H1 (cell line): ENCODE data around the gene SLX1B. TPM values are rescaled to one million over a fixed set of nuclear protein-coding genes. Genes with fewer than 3 reads are reported as not detected.
"Not testable (repeated sequence)": the region's sequence is repeated elsewhere in the genome, so short reads cannot be mapped to it uniquely, and the experiment has no call there.

Experiments used
- CTCF ChIA-PET: fragments of 300-600 bp; sonication (Branson Sonifier 250); formaldehyde crosslinking; loops from one replicate; lab custom pipeline; 2021; ENCODE audit not compliant: partially characterized antibody; lab: Charles Lee
- POLR2A ChIA-PET: fragments of 300-600 bp; sonication (Branson Sonifier 250); formaldehyde crosslinking; loops from one replicate; lab custom pipeline; 2021; ENCODE audit warnings: inconsistent platforms; ENCODE audit not compliant: partially characterized antibody; lab: Charles Lee
- DNase-seq, 2 experiments: peaks; one replicate each; pipeline versions ENCODE4 v3.0.0 to v3.0.0-alpha.2; 2010 to 2022; ENCODE audit warnings: low spot score in 2 of 2, low read depth in 1 of 2, mixed read lengths in 1 of 2
- FAIRE-seq: peaks from 2 replicates; lab custom pipeline; 2011; peaks lifted over from hg19 to GRCh38; lab: Jason Lieb, UNC
- H2AFZ ChIP-seq: 2 replicates; pipeline ENCODE4 v1.8.1; 2012; ENCODE audit warnings: low read length, inconsistent platforms
- H2AK5ac ChIP-seq: 2 replicates; pipeline ENCODE4 v1.6.1; 2013; ENCODE audit warnings: low read depth, low read length
- H2BK120ac ChIP-seq: replicated peaks from 2 replicates; pipeline ENCODE3; 2013; ENCODE audit warnings: low read depth, low read length, inconsistent platforms
- H2BK12ac ChIP-seq: 2 replicates; pipeline ENCODE4 v1.6.1; 2013; ENCODE audit warnings: low read depth, low read length
- H2BK15ac ChIP-seq: 2 replicates; pipeline ENCODE4 v1.6.1; 2013; ENCODE audit warnings: low read length
- H2BK20ac ChIP-seq: 2 replicates; pipeline ENCODE4 v1.6.1; 2013; ENCODE audit warnings: low read length
- H2BK5ac ChIP-seq: 2 replicates; pipeline ENCODE4 v1.6.1; 2013; ENCODE audit warnings: low read depth, low read length
- H3K14ac ChIP-seq: 2 replicates; pipeline ENCODE4 v1.6.1; 2013; ENCODE audit warnings: inconsistent platforms; ENCODE audit not compliant: insufficient read length
- H3K18ac ChIP-seq: 2 replicates; pipeline ENCODE4 v1.6.1; 2013; ENCODE audit warnings: low read length; ENCODE audit errors: extremely low read depth
- H3K23ac ChIP-seq: 2 replicates; pipeline ENCODE4 v1.6.1; 2013; ENCODE audit warnings: inconsistent platforms; ENCODE audit not compliant: insufficient read length
- H3K23me2 ChIP-seq: 2 replicates; pipeline ENCODE4 v1.6.1; 2013; ENCODE audit warnings: low read depth, low read length
- H3K27ac ChIP-seq: 2 replicates; pipeline ENCODE4 v1.6.1; 2011; ENCODE audit warnings: low read depth, low read length, inconsistent platforms
- H3K27me3 ChIP-seq, 4 experiments: replicated peaks in 1 of 4; 1 replicate in 1 of 4; 2 replicates in 3 of 4; pipeline versions ENCODE4 v1.6.1 to v1.8.1; 2011 to 2013; ENCODE audit warnings: low read length in 3 of 4, mild to moderate bottlenecking in 3 of 4, inconsistent platforms in 2 of 4, mixed read lengths in 2 of 4, moderate library complexity in 1 of 4; ENCODE audit not compliant: control insufficient read depth in 3 of 4, insufficient read depth in 3 of 4; ENCODE audit errors: extremely low read depth in 1 of 4
- H3K36me3 ChIP-seq, 4 experiments: 2 replicates each; pipeline versions ENCODE4 v1.6.1 to v1.8.1; 2011 to 2013; ENCODE audit warnings: mild to moderate bottlenecking in 4 of 4, low read length in 3 of 4, moderate library complexity in 2 of 4, control low read depth in 1 of 4, inconsistent platforms in 1 of 4; ENCODE audit not compliant: insufficient read depth in 4 of 4, control insufficient read depth in 2 of 4
- H3K4ac ChIP-seq: replicated peaks from 2 replicates; pipeline ENCODE3; 2013; ENCODE audit warnings: low read length, low read depth, mixed read lengths, inconsistent platforms; ENCODE audit not compliant: insufficient read length
- H3K4me1 ChIP-seq, 4 experiments: replicated peaks in 1 of 4; 1 replicate in 1 of 4; 2 replicates in 3 of 4; pipeline versions ENCODE4 v1.6.1 to v1.8.1; 2011 to 2013; ENCODE audit warnings: low read length in 3 of 4, inconsistent platforms in 2 of 4, mixed read lengths in 1 of 4; ENCODE audit not compliant: insufficient read depth in 4 of 4, control insufficient read depth in 3 of 4
- H3K4me2 ChIP-seq, 2 experiments: 2 replicates each; pipeline versions ENCODE4 v1.6.1 to v1.8.1; 2011 to 2013; ENCODE audit warnings: low read depth in 2 of 2, low read length in 2 of 2, control low read depth in 1 of 2, inconsistent platforms in 1 of 2, mild to moderate bottlenecking in 1 of 2; ENCODE audit not compliant: insufficient read depth in 1 of 2
- H3K4me3 ChIP-seq, 4 experiments: fragments of 200-600, 300-600 bp in 1 of 4; sonication (generic), shearing (Covaris generic), sonication (Bioruptor Twin) in 1 of 4; 2 replicates each; pipeline versions ENCODE4 v1.5.1 to v1.8.1; 2011 to 2016; ENCODE audit warnings: low read length in 4 of 4, low read depth in 3 of 4, control low read depth in 2 of 4, inconsistent platforms in 2 of 4, mild to moderate bottlenecking in 2 of 4, mixed read lengths in 1 of 4, moderate library complexity in 1 of 4; ENCODE audit not compliant: insufficient read depth in 2 of 4; ENCODE audit errors: extremely low read depth in 1 of 4
- H3K56ac ChIP-seq: replicated peaks from 2 replicates; pipeline ENCODE3; 2013; ENCODE audit warnings: low read depth, mild to moderate bottlenecking, mixed read lengths, low read length, inconsistent platforms; ENCODE audit not compliant: insufficient read length
- H3K79me1 ChIP-seq: 2 replicates; pipeline ENCODE4 v1.6.1; 2013; ENCODE audit warnings: low read depth, low read length, control low read depth
- H3K79me2 ChIP-seq, 2 experiments: 2 replicates each; pipeline versions ENCODE4 v1.6.1 to v1.8.1; 2012 to 2013; ENCODE audit warnings: low read length in 2 of 2, mild to moderate bottlenecking in 2 of 2, inconsistent platforms in 1 of 2; ENCODE audit not compliant: insufficient read depth in 2 of 2, control insufficient read depth in 1 of 2
- H3K9ac ChIP-seq, 4 experiments: replicated peaks in 1 of 4; 1 replicate in 1 of 4; 2 replicates in 3 of 4; pipeline versions ENCODE4 v1.6.1 to v1.8.1; 2011 to 2013; ENCODE audit warnings: low read depth in 3 of 4, low read length in 3 of 4, control low read depth in 2 of 4, mild to moderate bottlenecking in 2 of 4, moderate library complexity in 2 of 4, inconsistent platforms in 1 of 4; ENCODE audit errors: extremely low read depth in 1 of 4
- H3K9me3 ChIP-seq, 2 experiments: 2 replicates each; pipeline versions ENCODE4 v1.6.1 to v1.8.1; 2012 to 2013; ENCODE audit warnings: mild to moderate bottlenecking in 2 of 2, moderate library complexity in 2 of 2, control low read depth in 1 of 2, inconsistent platforms in 1 of 2, low read depth in 1 of 2, low read length in 1 of 2, mixed read lengths in 1 of 2; ENCODE audit not compliant: insufficient read depth in 2 of 2
- H4K20me1 ChIP-seq, 2 experiments: replicated peaks in 1 of 2; 2 replicates each; pipeline versions ENCODE3 to v1.8.1; 2011 to 2013; ENCODE audit warnings: inconsistent platforms in 2 of 2, low read length in 2 of 2, mild to moderate bottlenecking in 1 of 2; ENCODE audit not compliant: insufficient read depth in 2 of 2, control insufficient read depth in 1 of 2
- H4K5ac ChIP-seq: 2 replicates; pipeline ENCODE4 v1.6.1; 2013; ENCODE audit warnings: low read length, low read depth, mixed read lengths, inconsistent platforms; ENCODE audit not compliant: insufficient read length
- H4K8ac ChIP-seq: 2 replicates; pipeline ENCODE4 v1.8.0; 2013; ENCODE audit warnings: mild to moderate bottlenecking, moderate library complexity, low read length, inconsistent platforms; ENCODE audit not compliant: insufficient read depth; ENCODE audit errors: extremely low read depth
- H4K91ac ChIP-seq: replicated peaks from 2 replicates; pipeline ENCODE3; 2013; ENCODE audit warnings: low read length, mixed read lengths, inconsistent platforms; ENCODE audit not compliant: insufficient read length
- WGBS, 2 experiments: shearing (Covaris generic) in 1 of 2; methylation state at CpG; one replicate each; pipeline versions ENCODE4 v1.1.6 to v1.1.7; 2013 to 2015; ENCODE audit warnings: low lambda C conversion rate in 2 of 2, mixed read lengths in 2 of 2, inconsistent platforms in 1 of 2, low coverage in 1 of 2, missing lambda C conversion rate in 1 of 2; ENCODE audit not compliant: insufficient replicate concordance in 2 of 2, insufficient coverage in 1 of 2, insufficient read length in 1 of 2; ENCODE audit errors: extremely low coverage in 1 of 2, missing lambda C conversion rate in 1 of 2; 5-methylcytosine and 5-hydroxymethylcytosine counted together
- polyA plus RNA-seq, 7 experiments: library from polyadenylated mRNA; depleted of rRNA in 3 of 7; stranded (reverse) in 5 of 7; unstranded in 2 of 7; fragments of >200 nt in 5 of 7; fragments of 200-250 nt in 2 of 7; gene quantifications; 1 replicate in 5 of 7; 2 replicates in 1 of 7; 4 replicates in 1 of 7; pipeline versions ENCODE4 v1.2.1 to v1.2.3, GENCODE V29; 2011 to 2013; ENCODE audit warnings: missing spikeins in 2 of 7, mixed read lengths in 2 of 7
- total RNA-seq: library from RNA; stranded (reverse); fragmentation: NEBNext Ultra II Directional; extraction: Animal tissue kit (Norgen Biotek cat#: 25700); gene quantifications from 2 replicates; pipeline ENCODE4 v1.2.1, GENCODE V29; 2021

Gene SLX1B
- total and polyA plus RNA-seq, 2 of the 8 experiments (the other 6 are each of a cell fraction or from before 2014, with no cell fraction given) = 47.9 to 101 TPM

- H2BK5ac ChIP-seq, H3K14ac ChIP-seq, H3K23ac ChIP-seq, H2BK120ac ChIP-seq, H3K23me2 ChIP-seq, DNase-seq, H2AFZ ChIP-seq, H4K5ac ChIP-seq, H4K20me1 ChIP-seq, H2BK12ac ChIP-seq, FAIRE-seq, H2BK20ac ChIP-seq, H3K4me2 ChIP-seq, CTCF ChIA-PET, H2BK15ac ChIP-seq, H3K9ac ChIP-seq, H3K4me1 ChIP-seq, H3K56ac ChIP-seq, H3K27ac ChIP-seq, H3K4ac ChIP-seq, H3K9me3 ChIP-seq, H3K79me2 ChIP-seq, H3K79me1 ChIP-seq, H3K36me3 ChIP-seq, POLR2A ChIA-PET, H3K4me3 ChIP-seq, H2AK5ac ChIP-seq, H3K27me3 ChIP-seq, H3K18ac ChIP-seq, H4K8ac ChIP-seq, H4K91ac ChIP-seq: not testable (repeated sequence)
- WGBS, 2 experiments = no CpG with 5 or more reads among the region's 13 CpGs
Measured at GRCh38 chr16:29459706-29460646, 5.6 kb downstream of the SLX1B start, which contains the start of gene SULT1A4. TSS of gene SULT1A4 (plus strand) at chr16:29459913. CDS start at chr16:29461386, 1,473 bp downstream.
